H9 (cell line): Measurements from ENCODE around the gene CACNA1I. TPM values are rescaled to one million over a fixed set of nuclear protein-coding genes. Genes with fewer than 3 reads are reported as not detected.

ENCODE experiments used
- DNase-seq: peaks from one replicate; pipeline ENCODE4 v3.0.0-alpha.2; 2017
- H2AFZ ChIP-seq: one replicate; pipeline ENCODE4 v1.6.1; 2013; ENCODE audit warnings: mild to moderate bottlenecking, low read length, control low read depth, moderate library complexity
- H2AK5ac ChIP-seq: 2 replicates; pipeline ENCODE4 v1.6.1; 2013; ENCODE audit warnings: low read length, control low read depth, mixed read lengths; ENCODE audit not compliant: insufficient read length
- H2BK120ac ChIP-seq: one replicate; pipeline ENCODE4 v1.6.1; 2013; ENCODE audit warnings: low read depth, mild to moderate bottlenecking, low read length, control low read depth, inconsistent platforms; ENCODE audit not compliant: poor library complexity, severe bottlenecking
- H2BK12ac ChIP-seq: 2 replicates; pipeline ENCODE4 v1.6.1; 2013; ENCODE audit warnings: low read length, control low read depth, mixed read lengths, low read depth; ENCODE audit not compliant: insufficient read length
- H2BK15ac ChIP-seq: 2 replicates; pipeline ENCODE4 v1.6.1; 2013; ENCODE audit warnings: low read depth, low read length, control low read depth
- H2BK20ac ChIP-seq: one replicate; pipeline ENCODE4 v1.6.1; 2013; ENCODE audit warnings: low read depth, mild to moderate bottlenecking, low read length, control low read depth, inconsistent platforms; ENCODE audit not compliant: poor library complexity, severe bottlenecking
- H2BK5ac ChIP-seq: 2 replicates; pipeline ENCODE4 v1.6.1; 2013; ENCODE audit warnings: low read length, control low read depth, mixed read lengths; ENCODE audit not compliant: insufficient read length
- H3K14ac ChIP-seq: 2 replicates; pipeline ENCODE4 v1.6.1; 2013; ENCODE audit warnings: low read length, control low read depth; ENCODE audit not compliant: insufficient read depth
- H3K18ac ChIP-seq: 2 replicates; pipeline ENCODE4 v1.6.1; 2013; ENCODE audit warnings: low read depth, mild to moderate bottlenecking, mixed read lengths, low read length, control low read depth; ENCODE audit not compliant: insufficient read length
- H3K23ac ChIP-seq: 2 replicates; pipeline ENCODE4 v1.6.1; 2013; ENCODE audit warnings: low read length, control low read depth, mixed read lengths, low read depth; ENCODE audit not compliant: insufficient read length
- H3K23me2 ChIP-seq: 2 replicates; pipeline ENCODE4 v1.6.1; 2013; ENCODE audit warnings: low read depth, mild to moderate bottlenecking, mixed read lengths, low read length, control low read depth; ENCODE audit not compliant: insufficient read length, poor library complexity, severe bottlenecking
- H3K27ac ChIP-seq: 2 replicates; pipeline ENCODE4 v1.5.1; 2013; ENCODE audit warnings: low read length, control low read depth, mixed read lengths, low read depth; ENCODE audit not compliant: insufficient read length
- H3K27me3 ChIP-seq: 2 replicates; pipeline ENCODE4 v1.6.1; 2013; ENCODE audit warnings: low read length, control low read depth, inconsistent platforms; ENCODE audit not compliant: insufficient read depth
- H3K4ac ChIP-seq: 2 replicates; pipeline ENCODE4 v1.6.1; 2013; ENCODE audit warnings: low read depth, mild to moderate bottlenecking, control low read depth, inconsistent platforms, low read length, moderate library complexity
- H3K4me1 ChIP-seq: 2 replicates; pipeline ENCODE4 v1.6.1; 2013; ENCODE audit warnings: low read length, control low read depth, inconsistent platforms; ENCODE audit not compliant: insufficient read depth
- H3K4me2 ChIP-seq: 2 replicates; pipeline ENCODE4 v1.6.1; 2013; ENCODE audit warnings: low read length, control low read depth, mixed read lengths; ENCODE audit not compliant: insufficient read length, insufficient read depth
- H3K56ac ChIP-seq: 2 replicates; pipeline ENCODE4 v1.6.1; 2013; ENCODE audit warnings: low read depth, mild to moderate bottlenecking, mixed read lengths, low read length, control low read depth; ENCODE audit not compliant: insufficient read length
- H3K79me1 ChIP-seq: 2 replicates; pipeline ENCODE4 v1.6.1; 2013; ENCODE audit warnings: low read depth, mild to moderate bottlenecking, moderate library complexity, low read length, control low read depth, inconsistent platforms; ENCODE audit not compliant: insufficient read depth, poor library complexity, severe bottlenecking
- H3K79me2 ChIP-seq: 2 replicates; pipeline ENCODE4 v1.6.1; 2013; ENCODE audit warnings: low read length, control low read depth, inconsistent platforms; ENCODE audit not compliant: insufficient read depth
- H3K9ac ChIP-seq: 2 replicates; pipeline ENCODE4 v1.6.1; 2013; ENCODE audit warnings: low read length, control low read depth, mixed read lengths; ENCODE audit not compliant: insufficient read length; ENCODE audit errors: extremely low read depth
- H3K9me3 ChIP-seq: one replicate; pipeline ENCODE4 v1.6.1; 2013; ENCODE audit warnings: low read depth, low read length, inconsistent platforms; ENCODE audit not compliant: control insufficient read depth
- H3T11ph ChIP-seq: one replicate; pipeline ENCODE4 v1.6.1; 2013; ENCODE audit warnings: mild to moderate bottlenecking, low read length, control low read depth, inconsistent platforms
- H4K20me1 ChIP-seq: one replicate; pipeline ENCODE4 v1.6.1; 2013; ENCODE audit not compliant: control insufficient read depth, insufficient read length, insufficient read depth
- H4K5ac ChIP-seq: 2 replicates; pipeline ENCODE4 v1.6.1; 2013; ENCODE audit warnings: low read depth, mild to moderate bottlenecking, mixed read lengths, low read length, control low read depth; ENCODE audit not compliant: insufficient read length
- H4K8ac ChIP-seq: replicated peaks from 2 replicates; pipeline ENCODE4 v1.6.1; 2013; ENCODE audit warnings: low read length, control low read depth, mixed read lengths, low read depth; ENCODE audit not compliant: insufficient read length
- H4K91ac ChIP-seq: 2 replicates; pipeline ENCODE4 v1.6.1; 2013; ENCODE audit warnings: low read depth, mild to moderate bottlenecking, moderate library complexity, mixed read lengths, low read length, control low read depth; ENCODE audit not compliant: insufficient read length
- H3K27ac Mint-ChIP-seq, 3 experiments: 2 replicates in 2 of 3; 3 replicates in 1 of 3; pipeline ENCODE4 v1.8.0; 2020 to 2021; ENCODE audit warnings: mixed read lengths in 3 of 3, mild to moderate bottlenecking in 1 of 3, moderate library complexity in 1 of 3
- H3K27me3 Mint-ChIP-seq: 2 replicates; pipeline ENCODE4 v1.8.0; 2021; ENCODE audit warnings: low read depth, mild to moderate bottlenecking, moderate library complexity, mixed read lengths
- H3K36me3 Mint-ChIP-seq, 3 experiments: 2 replicates in 2 of 3; 3 replicates in 1 of 3; pipeline ENCODE4 v1.8.0; 2020 to 2021; ENCODE audit warnings: low read depth in 3 of 3, mixed read lengths in 3 of 3; ENCODE audit not compliant: insufficient read depth in 1 of 3
- H3K4me1 Mint-ChIP-seq, 2 experiments: 2 replicates each; pipeline ENCODE4 v1.8.0; 2020; ENCODE audit warnings: mixed read lengths in 2 of 2
- H3K4me3 Mint-ChIP-seq, 2 experiments: 2 replicates in 1 of 2; 3 replicates in 1 of 2; pipeline ENCODE4 v1.8.0; 2020 to 2021; ENCODE audit warnings: mild to moderate bottlenecking in 2 of 2, mixed read lengths in 2 of 2, moderate library complexity in 1 of 2
- H3K9me3 Mint-ChIP-seq, 2 experiments: 2 replicates in 1 of 2; 3 replicates in 1 of 2; pipeline ENCODE4 v1.8.0; 2020; ENCODE audit warnings: mild to moderate bottlenecking in 2 of 2, mixed read lengths in 2 of 2, moderate library complexity in 1 of 2
- WGBS: extraction: QIAGEN DNeasy Blood & Tissue Kit; methylation state at CpG from one replicate; pipeline ENCODE4 v1.1.7; 2013; ENCODE audit warnings: missing lambda C conversion rate, low lambda C conversion rate, mixed read lengths; ENCODE audit not compliant: insufficient read length; ENCODE audit errors: extremely low coverage; 5-methylcytosine and 5-hydroxymethylcytosine counted together
- total RNA-seq: library from RNA; stranded (reverse); gene quantifications from 2 replicates; pipeline ENCODE4 v1.2.1, GENCODE V29; 2021
- TF ChIP-seq, protein P1 (sequence below): fragments of 200-600 bp; sonication (generic); conservative IDR thresholded peaks from 3 replicates; pipeline ENCODE4 v1.8.0; 2021; ENCODE audit warnings: antibody characterized with exemption, mild to moderate bottlenecking

CACNA1I gene
- total RNA-seq, 1 experiment from 2014 or later, result 0.50 TPM

DNA sequence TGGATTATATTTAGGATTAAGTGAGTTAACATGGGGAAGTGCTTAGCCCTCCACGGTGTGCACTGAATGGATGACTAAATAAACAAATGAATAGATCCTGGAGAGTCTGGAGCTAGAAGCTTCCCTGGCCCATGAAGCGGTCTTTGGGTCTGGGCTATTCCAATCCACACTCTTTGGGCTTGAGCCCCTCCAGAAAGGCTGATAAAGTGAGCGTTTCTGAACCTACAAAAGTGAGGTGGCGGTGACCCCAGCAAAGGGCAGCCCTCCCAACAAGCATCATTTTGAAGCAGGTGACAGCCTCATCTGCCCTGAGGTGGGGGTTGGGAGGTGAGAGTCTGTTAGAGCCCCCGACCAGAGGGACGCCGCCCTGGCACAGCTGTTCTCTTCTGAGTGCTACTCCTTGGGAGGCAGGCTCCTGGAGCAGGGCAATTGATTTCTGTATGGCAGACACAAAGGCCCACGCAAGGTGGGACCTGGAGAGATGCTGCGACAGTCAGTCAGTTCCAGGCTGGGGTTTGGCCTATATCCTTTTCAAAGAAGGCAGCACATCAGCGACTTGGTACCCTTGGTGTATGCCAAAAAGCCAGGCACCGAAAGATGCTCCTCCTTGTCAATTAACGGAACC, 157.8 kb downstream of the CACNA1I start:
- Histone ChIP-seq H2AFZ (no peak overlapping the region), H3K14ac (no peak overlapping the region), H3K9ac (no peak overlapping the region), H3K18ac (no peak overlapping the region), H3T11ph (no peak overlapping the region), H2BK12ac (no peak overlapping the region), H2BK5ac (no peak overlapping the region), H3K9me3 (no peaks in the 10 kb centered on the region), H3K27ac (no peak overlapping the region), H2BK15ac (no peak overlapping the region), H3K23me2 (no peaks in the 10 kb centered on the region), H3K4ac (no peak overlapping the region), H3K23ac (no peak overlapping the region), H2AK5ac (no peak overlapping the region), H4K20me1 (no peaks in the 10 kb centered on the region), H3K56ac (no peak overlapping the region), H3K79me1 (no peaks in the 10 kb centered on the region), H3K4me1 (no peaks in the 10 kb centered on the region; the same call in 1 of the 2 replicates), H2BK120ac (no peak overlapping the region), H4K8ac (no peak overlapping the region), H2BK20ac (no peak overlapping the region), H3K4me2 (no peak overlapping the region), H4K5ac (no peak overlapping the region), H3K27me3 (no peaks in the 10 kb centered on the region), H4K91ac (no peak overlapping the region), H3K79me2 (no peaks in the 10 kb centered on the region)
- TF ChIP-seq, protein P1, sequence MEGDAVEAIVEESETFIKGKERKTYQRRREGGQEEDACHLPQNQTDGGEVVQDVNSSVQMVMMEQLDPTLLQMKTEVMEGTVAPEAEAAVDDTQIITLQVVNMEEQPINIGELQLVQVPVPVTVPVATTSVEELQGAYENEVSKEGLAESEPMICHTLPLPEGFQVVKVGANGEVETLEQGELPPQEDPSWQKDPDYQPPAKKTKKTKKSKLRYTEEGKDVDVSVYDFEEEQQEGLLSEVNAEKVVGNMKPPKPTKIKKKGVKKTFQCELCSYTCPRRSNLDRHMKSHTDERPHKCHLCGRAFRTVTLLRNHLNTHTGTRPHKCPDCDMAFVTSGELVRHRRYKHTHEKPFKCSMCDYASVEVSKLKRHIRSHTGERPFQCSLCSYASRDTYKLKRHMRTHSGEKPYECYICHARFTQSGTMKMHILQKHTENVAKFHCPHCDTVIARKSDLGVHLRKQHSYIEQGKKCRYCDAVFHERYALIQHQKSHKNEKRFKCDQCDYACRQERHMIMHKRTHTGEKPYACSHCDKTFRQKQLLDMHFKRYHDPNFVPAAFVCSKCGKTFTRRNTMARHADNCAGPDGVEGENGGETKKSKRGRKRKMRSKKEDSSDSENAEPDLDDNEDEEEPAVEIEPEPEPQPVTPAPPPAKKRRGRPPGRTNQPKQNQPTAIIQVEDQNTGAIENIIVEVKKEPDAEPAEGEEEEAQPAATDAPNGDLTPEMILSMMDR, result no peak
- Mint-ChIP-seq H3K9me3 (no peaks in the 10 kb centered on the region), H3K36me3 (no peaks in the 10 kb centered on the region), H3K27ac (no peak overlapping the region), H3K4me1 (peaks cover 10 to 21% of the 10 kb centered on the region in 2 experiments), H3K4me3 (no peak overlapping the region), H3K27me3 (peaks cover 10% of the 10 kb centered on the region)
- DNase-seq, result no peak
- WGBS, result no CpG with 5 or more reads among the region's 12 CpGs
